HepG2 (cell line): ENCODE measurements around the gene BRAF. TPM values are rescaled to one million over a fixed set of nuclear protein-coding genes. Genes with fewer than 3 reads are reported as not detected.

ENCODE experiments used
- AKAP8 ChIP-seq: sonication (generic); formaldehyde crosslinking; IDR thresholded peaks from 2 replicates; pipeline ENCODE4 v1.5.1; 2020; ENCODE audit warnings: mild to moderate bottlenecking, missing genetic modification reagents
- ARNT2 ChIP-seq: sonication (generic); formaldehyde crosslinking; IDR thresholded peaks from 2 replicates; pipeline ENCODE4 v1.8.0; 2022; ENCODE audit warnings: mild to moderate bottlenecking, low read depth, missing genetic modification reagents, moderate library complexity
- EED ChIP-seq: sonication (generic); formaldehyde crosslinking; IDR thresholded peaks from 2 replicates; pipeline ENCODE4 v1.5.0; 2020; ENCODE audit warnings: mild to moderate bottlenecking, missing genetic modification reagents
- ESRRA ChIP-seq: sonication (generic); formaldehyde crosslinking; IDR thresholded peaks from 2 replicates; pipeline ENCODE4 v1.5.1; 2020; ENCODE audit warnings: mild to moderate bottlenecking, low read depth, missing genetic modification reagents
- FOXM1 ChIP-seq: sonication (generic); formaldehyde crosslinking; IDR thresholded peaks from 2 replicates; pipeline ENCODE4 v1.5.0; 2020; ENCODE audit warnings: missing genetic modification reagents
- HNF1A ChIP-seq, 2 experiments: sonication (generic) in 1 of 2; formaldehyde crosslinking in 1 of 2; IDR thresholded peaks; 2 replicates each; pipeline versions ENCODE4 v1.4.0 to v1.6.1; 2016 to 2020; ENCODE audit warnings: borderline replicate concordance in 1 of 2, low read depth in 1 of 2, mild to moderate bottlenecking in 1 of 2, missing genetic modification reagents in 1 of 2
- HNRNPLL ChIP-seq: fragments of 200-400 bp; formaldehyde crosslinking; IDR thresholded peaks from 2 replicates; pipeline ENCODE4 v1.6.1; 2017; ENCODE audit warnings: mild to moderate bottlenecking, low read depth, low read length; ENCODE audit not compliant: poor library complexity, severe bottlenecking
- MIER2 ChIP-seq: IDR thresholded peaks from 2 replicates; pipeline ENCODE4 v1.6.1; 2016; ENCODE audit warnings: missing biosample characterization, missing genetic modification reagents
- NFATC3 ChIP-seq: sonication (generic); formaldehyde crosslinking; IDR thresholded peaks from 2 replicates; pipeline ENCODE4 v1.5.1; 2020; ENCODE audit warnings: mild to moderate bottlenecking, missing genetic modification reagents
- REPIN1 ChIP-seq: sonication (generic); formaldehyde crosslinking; IDR thresholded peaks from 2 replicates; pipeline ENCODE4 v1.8.0; 2022; ENCODE audit warnings: missing genetic modification reagents, low read depth, mild to moderate bottlenecking, borderline replicate concordance
- RXRB ChIP-seq: IDR thresholded peaks from 2 replicates; pipeline ENCODE4 v1.6.1; 2016; ENCODE audit warnings: borderline replicate concordance, missing genetic modification reagents, missing compliant biosample characterization
- SIX1 ChIP-seq: sonication (generic); formaldehyde crosslinking; IDR thresholded peaks from 2 replicates; pipeline ENCODE4 v1.4.0; 2020; ENCODE audit warnings: missing genetic modification reagents, borderline replicate concordance
- USF2 ChIP-seq, 2 experiments: sonication (generic) in 1 of 2; formaldehyde crosslinking in 1 of 2; IDR thresholded peaks; 2 replicates each; pipeline versions ENCODE4 v1.5.1 to v1.6.1; 2011 to 2020; ENCODE audit warnings: borderline replicate concordance in 1 of 2, low read depth in 1 of 2, low read length in 1 of 2, mild to moderate bottlenecking in 1 of 2, missing genetic modification reagents in 1 of 2, moderate library complexity in 1 of 2
- ZKSCAN8 ChIP-seq: IDR thresholded peaks from 2 replicates; pipeline ENCODE4 v1.6.1; 2016; ENCODE audit warnings: borderline replicate concordance, missing genetic modification reagents, missing compliant biosample characterization
- ZNF160 ChIP-seq: sonication (generic); formaldehyde crosslinking; IDR thresholded peaks from 2 replicates; pipeline ENCODE4 v1.8.0; 2022; ENCODE audit warnings: mild to moderate bottlenecking, inconsistent platforms, missing genetic modification reagents
- ZNF331 ChIP-seq: sonication (generic); formaldehyde crosslinking; IDR thresholded peaks from 2 replicates; pipeline ENCODE4 v1.4.0; 2020; ENCODE audit warnings: missing genetic modification reagents
- ZNF446 ChIP-seq: sonication (generic); formaldehyde crosslinking; IDR thresholded peaks from 2 replicates; pipeline ENCODE4 v1.5.0; 2020; ENCODE audit warnings: mild to moderate bottlenecking, missing genetic modification reagents
- ZNF567 ChIP-seq: sonication (generic); formaldehyde crosslinking; IDR thresholded peaks from 2 replicates; pipeline ENCODE4 v1.8.1; 2023; ENCODE audit warnings: mild to moderate bottlenecking, missing genetic modification reagents, borderline replicate concordance
- ZNF850 ChIP-seq: sonication (generic); formaldehyde crosslinking; conservative IDR thresholded peaks from 2 replicates; pipeline ENCODE4 v1.9.0; 2021; ENCODE audit warnings: mild to moderate bottlenecking, missing genetic modification reagents
- polyA plus RNA-seq, 8 experiments: library from polyadenylated mRNA; depleted of rRNA in 3 of 8; stranded (reverse) in 7 of 8; unstranded in 1 of 8; fragments of >200 nt; fragmentation: Illumina TruSeq in 4 of 8; extraction: Trizol in 4 of 8; gene quantifications; 2 replicates each; pipeline versions ENCODE4 v1.2.1 to v1.2.3, GENCODE V29; 2011 to 2016; ENCODE audit warnings: low read depth in 4 of 8, missing spikeins in 1 of 8, mixed read lengths in 1 of 8; ENCODE audit not compliant: insufficient read depth in 1 of 8
- total RNA-seq, 5 experiments: library from RNA; depleted of rRNA; stranded (reverse); fragments of >200 nt; fragmentation: Illumina TruSeq; extraction: Trizol; gene quantifications; 2 replicates each; pipeline ENCODE4 v1.2.3, GENCODE V29; 2016; ENCODE audit warnings: low read depth in 1 of 5
- TF ChIP-seq, protein P1 (sequence below): sonication (generic); formaldehyde crosslinking; IDR thresholded peaks from 2 replicates; pipeline ENCODE4 v1.4.0; 2020; ENCODE audit warnings: missing genetic modification reagents, borderline replicate concordance

The BRAF gene
- total and polyA plus RNA-seq, 2 of the 13 experiments (the other 11 are each of a cell fraction or from before 2014, with no cell fraction given), result 12.5 to 13.4 TPM

GRCh38 chr7:140744005-140744404 lies 180.7 kb downstream of the BRAF start (continued):
- TF ChIP-seq, protein P1, sequence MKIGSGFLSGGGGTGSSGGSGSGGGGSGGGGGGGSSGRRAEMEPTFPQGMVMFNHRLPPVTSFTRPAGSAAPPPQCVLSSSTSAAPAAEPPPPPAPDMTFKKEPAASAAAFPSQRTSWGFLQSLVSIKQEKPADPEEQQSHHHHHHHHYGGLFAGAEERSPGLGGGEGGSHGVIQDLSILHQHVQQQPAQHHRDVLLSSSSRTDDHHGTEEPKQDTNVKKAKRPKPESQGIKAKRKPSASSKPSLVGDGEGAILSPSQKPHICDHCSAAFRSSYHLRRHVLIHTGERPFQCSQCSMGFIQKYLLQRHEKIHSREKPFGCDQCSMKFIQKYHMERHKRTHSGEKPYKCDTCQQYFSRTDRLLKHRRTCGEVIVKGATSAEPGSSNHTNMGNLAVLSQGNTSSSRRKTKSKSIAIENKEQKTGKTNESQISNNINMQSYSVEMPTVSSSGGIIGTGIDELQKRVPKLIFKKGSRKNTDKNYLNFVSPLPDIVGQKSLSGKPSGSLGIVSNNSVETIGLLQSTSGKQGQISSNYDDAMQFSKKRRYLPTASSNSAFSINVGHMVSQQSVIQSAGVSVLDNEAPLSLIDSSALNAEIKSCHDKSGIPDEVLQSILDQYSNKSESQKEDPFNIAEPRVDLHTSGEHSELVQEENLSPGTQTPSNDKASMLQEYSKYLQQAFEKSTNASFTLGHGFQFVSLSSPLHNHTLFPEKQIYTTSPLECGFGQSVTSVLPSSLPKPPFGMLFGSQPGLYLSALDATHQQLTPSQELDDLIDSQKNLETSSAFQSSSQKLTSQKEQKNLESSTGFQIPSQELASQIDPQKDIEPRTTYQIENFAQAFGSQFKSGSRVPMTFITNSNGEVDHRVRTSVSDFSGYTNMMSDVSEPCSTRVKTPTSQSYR, result no peak
- TF ChIP-seq ZNF160 (CRISPR knock-in tag), result no peak
- TF ChIP-seq ZKSCAN8 (CRISPR knock-in tag), result no peak
- TF ChIP-seq AKAP8 (CRISPR knock-in tag), result no peak
- no peak for TF ChIP-seq FOXM1 (CRISPR knock-in tag)
- TF ChIP-seq EED (CRISPR knock-in tag), result no peak
- no peak for TF ChIP-seq SIX1 (CRISPR knock-in tag)
- 0 out of 2 replicates have a peak, but pooled peaks have one; percentile 19 for TF ChIP-seq HNF1A (IDR thresholded peaks at IDR 0.05; ENCODE audit: low read depth)
- peak; percentile 25; the same call in 1 of the 2 replicates for TF ChIP-seq HNF1A (CRISPR knock-in tag; IDR thresholded peaks at IDR 0.05; ENCODE audit: borderline replicate concordance)
- TF ChIP-seq REPIN1 (CRISPR knock-in tag), result peak; percentile 35; the same call in 1 of the 2 replicates
- no peak for TF ChIP-seq HNRNPLL
- no peak for TF ChIP-seq ARNT2 (CRISPR knock-in tag)
- peak; percentile 50; the same call in 1 of the 2 replicates for TF ChIP-seq RXRB (CRISPR knock-in tag)
- TF ChIP-seq ZNF850 (CRISPR knock-in tag), result no peak
- 0 out of 2 replicates have a peak, but pooled peaks have one; percentile 39 for TF ChIP-seq ZNF331 (CRISPR knock-in tag)
- TF ChIP-seq ZNF446 (CRISPR knock-in tag), result no peak
- TF ChIP-seq NFATC3 (CRISPR knock-in tag), result no peak
- peak; percentile 98 for TF ChIP-seq ESRRA (CRISPR knock-in tag)
- TF ChIP-seq ZNF567 (CRISPR knock-in tag), result no peak
- no peak for TF ChIP-seq USF2 (IDR thresholded peaks at IDR 0.05; ENCODE audit: low read depth, low read length)
- TF ChIP-seq USF2 (CRISPR knock-in tag; IDR thresholded peaks at IDR 0.05; ENCODE audit: borderline replicate concordance), result no peak
- TF ChIP-seq MIER2 (CRISPR knock-in tag), result no peak
